SJCRH30 (cell line): ENCODE measurements around the gene KRI1. TPM values are rescaled to one million over a fixed set of nuclear protein-coding genes. Genes with fewer than 3 reads are reported as not detected.

Experiments used
- DNase-seq, 2 experiments: peaks; one replicate each; pipeline ENCODE4 v3.0.0-alpha.2; 2015 to 2020
- H3K27ac ChIP-seq: fragments of 250-450 bp; sonication (Bioruptor Pico); 2 replicates; pipeline ENCODE4 v1.5.1; 2020; ENCODE audit warnings: mild to moderate bottlenecking, moderate library complexity
- H3K27me3 ChIP-seq: fragments of 250-450 bp; sonication (Bioruptor Pico); 2 replicates; pipeline ENCODE4 v1.5.1; 2020; ENCODE audit warnings: mild to moderate bottlenecking, moderate library complexity
- H3K36me3 ChIP-seq: fragments of 250-450 bp; sonication (Bioruptor Pico); 2 replicates; pipeline ENCODE4 v1.5.1; 2020; ENCODE audit warnings: mild to moderate bottlenecking, moderate library complexity
- H3K4me1 ChIP-seq: fragments of 250-450 bp; sonication (Bioruptor Pico); 2 replicates; pipeline ENCODE4 v1.5.1; 2020; ENCODE audit warnings: mild to moderate bottlenecking, moderate library complexity
- H3K4me3 ChIP-seq: fragments of 250-450 bp; sonication (Bioruptor Pico); 2 replicates; pipeline ENCODE4 v1.5.1; 2020; ENCODE audit warnings: mild to moderate bottlenecking, moderate library complexity
- H3K9me3 ChIP-seq: fragments of 250-450 bp; sonication (Bioruptor Pico); replicated peaks from 2 replicates; pipeline ENCODE4 v1.5.1; 2020; ENCODE audit warnings: mild to moderate bottlenecking, moderate library complexity
- total RNA-seq: library from RNA; depleted of rRNA; stranded (reverse); fragments of >200 nt; shearing (Covaris generic); gene quantifications from 2 replicates; pipeline ENCODE4 v1.2.3, GENCODE V29; 2014; rRNA removed

The KRI1 gene
- total RNA-seq, 1 experiment from 2014 or later: 25.5 TPM

DNA sequence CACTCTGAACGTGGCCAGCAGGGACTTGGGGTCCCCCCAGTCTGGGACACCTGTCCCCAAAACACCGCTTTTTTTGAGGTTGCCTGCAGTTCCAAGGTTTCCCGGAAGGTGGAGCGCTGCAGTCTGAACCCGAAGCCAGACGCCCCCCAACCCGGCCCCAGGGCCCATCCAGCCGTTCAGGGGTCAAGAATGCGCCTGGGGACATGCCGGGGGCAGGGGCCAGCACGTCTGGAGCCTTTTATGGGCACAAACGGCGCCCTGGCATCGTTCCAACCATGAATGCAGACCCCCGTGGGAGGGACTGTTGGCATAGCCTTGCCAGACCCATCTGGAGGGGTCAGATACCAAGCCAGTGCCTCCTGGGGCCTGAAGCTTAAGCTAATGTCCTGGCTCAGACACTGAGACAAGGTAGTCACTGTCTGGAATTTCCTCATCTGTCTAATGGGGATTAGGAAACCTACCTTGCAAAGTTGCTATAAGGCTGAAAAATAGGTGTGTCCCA, 55.5 kb downstream of the KRI1 start:
- Histone ChIP-seq H3K4me1 (peaks cover 7% of the 10 kb centered on the region; the same call in 1 of the 2 replicates), H3K9me3 (no peaks in the 10 kb centered on the region), H3K4me3 (no peak overlapping the region), H3K36me3 (no peaks in the 10 kb centered on the region), H3K27ac (no peak overlapping the region), H3K27me3 (no peaks in the 10 kb centered on the region)
- DNase-seq: peak; percentile 48 to 60

DNA sequence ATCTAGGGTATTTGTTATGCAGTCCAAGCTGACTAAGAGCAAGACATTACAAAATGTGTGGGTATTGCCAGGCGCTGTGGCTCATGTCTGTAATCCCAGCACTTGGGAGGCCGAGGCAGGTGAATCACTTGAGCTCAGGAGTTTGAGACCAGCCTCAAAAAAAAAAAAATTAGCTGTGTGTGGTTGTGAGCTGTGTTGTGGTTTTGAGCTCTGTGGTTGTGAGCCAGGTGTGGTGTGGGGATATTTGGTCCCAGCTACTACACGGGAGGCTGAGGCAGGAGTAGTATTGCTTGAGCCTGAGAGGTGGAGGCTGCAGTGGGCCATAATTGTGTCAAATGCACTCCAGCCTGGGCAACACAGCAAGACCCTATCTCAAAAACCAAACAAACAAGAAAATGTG, 57.1 kb downstream of the KRI1 start:
- no peak for DNase-seq
- Histone ChIP-seq H3K36me3 (no peaks in the 10 kb centered on the region), H3K4me3 (no peak overlapping the region), H3K27ac (no peak overlapping the region), H3K9me3 (no peaks in the 10 kb centered on the region), H3K27me3 (no peaks in the 10 kb centered on the region), H3K4me1 (peaks cover 7% of the 10 kb centered on the region; the same call in 1 of the 2 replicates)

DNA sequence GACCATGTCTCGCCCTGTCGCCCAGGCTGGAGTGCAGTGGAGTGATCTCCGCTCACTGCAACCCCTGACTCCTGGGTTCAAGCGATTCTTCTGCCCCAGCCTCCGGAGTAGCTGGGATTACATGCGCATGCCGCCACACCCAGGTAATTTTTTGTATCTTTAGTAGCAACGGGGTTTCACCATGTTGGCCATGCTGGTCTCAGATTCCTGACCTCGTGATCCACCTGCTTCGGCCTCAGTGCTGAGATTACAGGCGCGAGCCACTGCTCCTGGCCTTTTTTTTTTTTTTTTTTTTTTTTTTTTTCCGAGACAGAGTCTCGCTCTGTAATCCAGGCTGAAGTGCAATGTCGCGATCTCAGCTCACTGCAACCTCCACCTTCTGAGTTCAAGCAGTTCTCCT, 57.8 kb downstream of the KRI1 start:
- no peaks in the 10 kb centered on the region for H3K9me3 ChIP-seq
- no peak for DNase-seq
- no peak overlapping the region for H3K27ac ChIP-seq
- no peak overlapping the region for H3K4me3 ChIP-seq
- no peaks in the 10 kb centered on the region for H3K27me3 ChIP-seq
- H3K36me3 ChIP-seq: no peaks in the 10 kb centered on the region
- H3K4me1 ChIP-seq: peaks cover 7% of the 10 kb centered on the region; the same call in 1 of the 2 replicates

DNA sequence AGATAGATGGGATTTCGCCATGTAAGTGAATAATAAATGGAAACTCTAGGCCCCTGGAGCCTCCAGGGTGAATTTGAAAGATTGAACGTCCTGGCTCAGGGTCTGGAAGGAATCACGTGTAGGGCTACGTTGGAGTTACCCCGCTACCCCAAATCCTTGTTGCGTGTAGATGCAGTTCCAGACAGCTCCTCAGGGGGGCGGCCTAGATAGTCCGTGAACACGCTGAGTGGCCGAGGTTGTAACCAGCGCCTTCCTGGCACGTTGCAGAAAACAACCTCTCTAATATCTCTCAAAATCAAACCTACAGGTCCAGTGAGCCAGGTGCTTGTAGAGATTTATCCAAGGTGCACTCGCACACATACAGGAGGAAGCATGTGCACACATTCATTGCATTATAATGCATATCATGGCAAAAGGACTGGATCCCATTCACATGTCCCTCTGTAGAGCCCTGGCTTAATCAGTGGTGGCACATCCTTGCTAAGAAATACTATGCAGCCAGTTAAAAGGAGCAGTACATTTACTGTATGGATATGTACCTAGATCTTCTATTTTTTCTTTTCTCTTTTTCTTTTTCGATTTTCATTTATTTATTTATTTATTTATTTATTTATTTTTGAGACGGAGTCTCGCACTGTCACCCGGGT, 60.1 kb downstream of the KRI1 start:
- Histone ChIP-seq H3K9me3 (no peaks in the 10 kb centered on the region), H3K4me3 (no peak overlapping the region), H3K27me3 (no peaks in the 10 kb centered on the region), H3K36me3 (no peaks in the 10 kb centered on the region), H3K27ac (no peak overlapping the region), H3K4me1 (peaks cover 7% of the 10 kb centered on the region; the same call in 1 of the 2 replicates)
- DNase-seq: peak; percentile 70 to 78

Other genes with a start within 250 kb of the KRI1 start
- gene FDX2, start 250.0 kb downstream of the KRI1 start, total RNA-seq: 11.5 and 17.5 TPM in 2 replicates
- gene RAVER1, start 232.5 kb downstream of the KRI1 start, total RNA-seq: 20.1 and 21.3 TPM in 2 replicates
- gene ICAM3, start 226.4 kb downstream of the KRI1 start, total RNA-seq: 2.1 and 2.8 TPM in 2 replicates
- gene TYK2, start 185.4 kb downstream of the KRI1 start, total RNA-seq: 45.8 and 56.1 TPM in 2 replicates
- 118 and 130 TPM in 2 replicates for gene CDC37, start 162.5 kb downstream of the KRI1 start, total RNA-seq
- gene PDE4A, start 145.5 kb downstream of the KRI1 start, total RNA-seq: 3.7 and 4.2 TPM in 2 replicates
- 45.3 and 50.5 TPM in 2 replicates for gene KEAP1, start 62.7 kb downstream of the KRI1 start, total RNA-seq
- gene S1PR5, start 48.6 kb downstream of the KRI1 start, total RNA-seq: 2.4 and 2.6 TPM in 2 replicates
- gene ATG4D, start 22.1 kb downstream of the KRI1 start, total RNA-seq: 25.5 and 26.4 TPM in 2 replicates
- 7.5 and 7.9 TPM in 2 replicates for gene CDKN2D, start 3.0 kb upstream of the KRI1 start, total RNA-seq
- 0.35 and 0.40 TPM in 2 replicates for gene AP1M2, start 21.3 kb upstream of the KRI1 start, total RNA-seq
- 70.3 and 73.5 TPM in 2 replicates for gene SLC44A2, start 59.5 kb upstream of the KRI1 start, total RNA-seq
- gene ILF3, start 88.3 kb upstream of the KRI1 start, total RNA-seq: 277 and 302 TPM in 2 replicates
- 13.2 and 14.6 TPM in 2 replicates for gene QTRT1, start 135.4 kb upstream of the KRI1 start, total RNA-seq
- gene DNM2, start 152.1 kb upstream of the KRI1 start, total RNA-seq: 56.7 and 59.5 TPM in 2 replicates